Measurements from ENCODE around the gene SLC25A22. TPM values are rescaled to one million over a fixed set of nuclear protein-coding genes. Genes with fewer than 3 reads are reported as not detected.

SLC25A22 gene
- total RNA-seq, 1 experiment from 2014 or later, result 32.7 TPM

DNA sequence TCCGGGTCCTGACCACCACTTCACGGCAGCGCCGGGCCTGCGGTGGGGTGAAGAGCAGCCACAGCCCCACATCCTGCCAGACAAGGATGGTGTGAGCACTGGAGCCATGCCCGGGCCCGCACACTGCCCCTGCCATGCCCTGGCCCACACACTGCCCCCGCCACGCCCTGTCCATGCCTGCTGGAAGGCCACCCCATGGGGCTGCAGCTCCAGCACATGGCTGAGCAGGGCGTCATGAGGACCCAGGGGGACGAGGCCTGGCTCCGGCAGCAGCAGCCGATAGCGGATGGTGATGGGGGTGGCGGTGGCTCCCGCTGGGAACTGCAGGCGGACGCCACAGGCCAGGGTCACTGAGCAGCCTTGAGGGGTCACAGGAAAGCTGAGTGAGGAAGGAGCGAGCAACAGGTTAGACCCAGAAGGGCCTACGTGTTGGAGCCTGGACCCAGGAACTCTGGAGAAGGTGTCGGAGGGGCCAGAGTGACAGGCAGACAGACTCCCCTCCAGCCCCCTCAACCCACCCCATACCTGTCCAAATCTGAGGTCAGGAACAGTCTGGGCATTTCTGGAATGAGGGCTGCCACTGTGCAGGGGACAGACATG is 4.0 kb upstream of the SLC25A22 start:
- no peak for ATAC-seq
- no peaks in the 10 kb centered on the region for H3K9me3 ChIP-seq (ENCODE audit: low read length)

DNA sequence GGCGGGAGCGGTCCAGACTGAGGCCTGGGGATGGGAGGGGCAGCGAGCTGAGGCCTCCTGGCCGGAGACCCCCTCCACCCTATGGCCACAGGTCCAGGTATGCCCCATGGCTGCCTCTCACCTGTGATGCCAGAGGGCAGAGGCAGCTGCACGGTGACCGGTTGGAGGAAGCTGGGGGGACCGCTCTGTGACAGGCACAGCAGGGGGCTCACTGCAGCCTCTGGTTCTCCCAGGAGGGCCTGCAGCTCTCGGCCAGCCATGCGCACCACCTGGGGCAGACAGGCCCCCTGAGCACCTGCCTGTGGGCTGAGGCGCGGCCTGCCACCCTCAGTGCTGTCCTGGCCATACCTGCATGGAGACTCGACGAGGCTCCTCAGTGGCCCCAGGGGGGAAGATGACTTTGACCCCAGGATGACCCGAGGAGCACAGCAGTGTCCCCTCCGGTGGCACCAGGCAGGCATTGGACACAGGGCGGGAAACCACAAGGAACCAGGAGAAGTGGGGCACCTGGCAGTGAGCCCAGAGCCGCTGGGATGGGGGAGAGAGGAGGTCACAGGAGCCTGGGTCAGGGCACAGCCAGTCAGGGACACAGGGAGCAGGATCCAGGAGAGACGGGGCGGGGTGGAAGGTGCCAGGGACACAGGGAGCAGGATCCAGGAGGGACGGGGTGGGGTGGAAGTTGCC is 3.2 kb upstream of the SLC25A22 start:
- H3K27ac ChIP-seq (ENCODE audit: low read length), result no peak overlapping the region
- peaks cover 17% of the 10 kb centered on the region for H3K4me1 ChIP-seq (ENCODE audit: insufficient read depth, low read length)
- no peak for DNase-seq
- H3K4me2 ChIP-seq (ENCODE audit: low read length), result no peak overlapping the region
- intact Hi-C loops (cut with micrococcal nuclease), result no loop called here
- no peak overlapping the region for H3K9ac ChIP-seq (ENCODE audit: low read length)
- no TSS peak for BruUV-seq (replicated peaks)
- H3F3A ChIP-seq (ENCODE audit: low read length, unreplicated experiment), result peaks cover 4% of the 10 kb centered on the region
- no peaks in the 10 kb centered on the region for H3K36me3 ChIP-seq (ENCODE audit: low read depth, low read length)
- H2AFZ ChIP-seq (ENCODE audit: low read length), result no peak overlapping the region
- no peaks in the 10 kb centered on the region for H3K27me3 ChIP-seq (ENCODE audit: low read length)
- peaks cover 14% of the 10 kb centered on the region; the same call in 1 of the 2 replicates for H3K79me2 ChIP-seq (ENCODE audit: low read length)
- no peak overlapping the region for H3K4me3 ChIP-seq (ENCODE audit: low read length)
- H3K9me2 ChIP-seq (replicated peaks; ENCODE audit: low read length), result no peaks in the 10 kb centered on the region
- CTCF ChIA-PET, result no interaction called here
- POLR2A ChIA-PET (ENCODE audit: unreplicated experiment), result no interaction called here
- no peak for ATAC-seq
- no peaks in the 10 kb centered on the region for H4K20me1 ChIP-seq (ENCODE audit: low read length)
- TF ChIP-seq, protein P1, sequence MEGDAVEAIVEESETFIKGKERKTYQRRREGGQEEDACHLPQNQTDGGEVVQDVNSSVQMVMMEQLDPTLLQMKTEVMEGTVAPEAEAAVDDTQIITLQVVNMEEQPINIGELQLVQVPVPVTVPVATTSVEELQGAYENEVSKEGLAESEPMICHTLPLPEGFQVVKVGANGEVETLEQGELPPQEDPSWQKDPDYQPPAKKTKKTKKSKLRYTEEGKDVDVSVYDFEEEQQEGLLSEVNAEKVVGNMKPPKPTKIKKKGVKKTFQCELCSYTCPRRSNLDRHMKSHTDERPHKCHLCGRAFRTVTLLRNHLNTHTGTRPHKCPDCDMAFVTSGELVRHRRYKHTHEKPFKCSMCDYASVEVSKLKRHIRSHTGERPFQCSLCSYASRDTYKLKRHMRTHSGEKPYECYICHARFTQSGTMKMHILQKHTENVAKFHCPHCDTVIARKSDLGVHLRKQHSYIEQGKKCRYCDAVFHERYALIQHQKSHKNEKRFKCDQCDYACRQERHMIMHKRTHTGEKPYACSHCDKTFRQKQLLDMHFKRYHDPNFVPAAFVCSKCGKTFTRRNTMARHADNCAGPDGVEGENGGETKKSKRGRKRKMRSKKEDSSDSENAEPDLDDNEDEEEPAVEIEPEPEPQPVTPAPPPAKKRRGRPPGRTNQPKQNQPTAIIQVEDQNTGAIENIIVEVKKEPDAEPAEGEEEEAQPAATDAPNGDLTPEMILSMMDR (conservative IDR thresholded peaks at IDR 0.05; ENCODE audit: low read depth, low read length), result no peak
- TF ChIP-seq EZH2 (IDR thresholded peaks at IDR 0.05; ENCODE audit: low read length, unreplicated experiment), result no peak
- TF ChIP-seq EZH2phosphoT487 (IDR thresholded peaks at IDR 0.05; ENCODE audit: borderline replicate concordance, low read length), result no peak
- H3K9me3 ChIP-seq (ENCODE audit: low read length), result no peaks in the 10 kb centered on the region

More for the DNA sequence above, 4.0 kb upstream of the SLC25A22 start:
- ChIA-PET POLR2A (ENCODE audit: unreplicated experiment) (no interaction called here), CTCF (no interaction called here)
- Histone ChIP-seq H3F3A (ENCODE audit: low read length, unreplicated experiment) (no peaks in the 10 kb centered on the region), H3K36me3 (ENCODE audit: low read depth, low read length) (no peaks in the 10 kb centered on the region), H3K79me2 (ENCODE audit: low read length) (peaks cover 6% of the 10 kb centered on the region; the same call in 1 of the 2 replicates), H3K4me2 (ENCODE audit: low read length) (no peak overlapping the region), H3K9ac (ENCODE audit: low read length) (no peak overlapping the region), H3K27ac (ENCODE audit: low read length) (no peak overlapping the region), H3K27me3 (ENCODE audit: low read length) (no peaks in the 10 kb centered on the region), H2AFZ (ENCODE audit: low read length) (no peak overlapping the region), H4K20me1 (ENCODE audit: low read length) (no peaks in the 10 kb centered on the region), H3K4me1 (ENCODE audit: insufficient read depth, low read length) (peaks cover 8% of the 10 kb centered on the region; the same call in 1 of the 2 replicates), H3K9me2 (replicated peaks; ENCODE audit: low read length) (no peaks in the 10 kb centered on the region), H3K4me3 (ENCODE audit: low read length) (no peak overlapping the region)
- no TSS peak for BruUV-seq (replicated peaks)
- no peak for DNase-seq
- intact Hi-C loops (cut with micrococcal nuclease), result no loop called here
- TF ChIP-seq EZH2phosphoT487 (IDR thresholded peaks at IDR 0.05; ENCODE audit: borderline replicate concordance, low read length) (no peak), EZH2 (IDR thresholded peaks at IDR 0.05; ENCODE audit: low read length, unreplicated experiment) (no peak)
- TF ChIP-seq, protein P1 (conservative IDR thresholded peaks at IDR 0.05; ENCODE audit: low read depth, low read length), result no peak

GRCh38 chr11:800473-800872 is 2.4 kb upstream of the SLC25A22 start:
- no peaks in the 10 kb centered on the region for H4K20me1 ChIP-seq (ENCODE audit: low read length)
- H3K9ac ChIP-seq (ENCODE audit: low read length), result no peak overlapping the region
- DNase-seq (no peak), ATAC-seq (no peak)
- peaks cover 19% of the 10 kb centered on the region for H3K79me2 ChIP-seq (ENCODE audit: low read length)
- H3K4me3 ChIP-seq (ENCODE audit: low read length), result no peak overlapping the region
- peaks cover 20% of the 10 kb centered on the region for H3K4me1 ChIP-seq (ENCODE audit: insufficient read depth, low read length)
- no peaks in the 10 kb centered on the region for H3K9me3 ChIP-seq (ENCODE audit: low read length)
- CTCF ChIA-PET, result no interaction called here
- TF ChIP-seq EZH2phosphoT487 (IDR thresholded peaks at IDR 0.05; ENCODE audit: borderline replicate concordance, low read length) (no peak), EZH2 (IDR thresholded peaks at IDR 0.05; ENCODE audit: low read length, unreplicated experiment) (no peak)
- TF ChIP-seq, protein P1 (conservative IDR thresholded peaks at IDR 0.05; ENCODE audit: low read depth, low read length), result no peak
- H2AFZ ChIP-seq (ENCODE audit: low read length), result no peak overlapping the region
- H3K36me3 ChIP-seq (ENCODE audit: low read depth, low read length), result no peaks in the 10 kb centered on the region
- intact Hi-C loops (cut with micrococcal nuclease), result no loop called here
- H3F3A ChIP-seq (ENCODE audit: low read length, unreplicated experiment), result peaks cover 4% of the 10 kb centered on the region
- H3K4me2 ChIP-seq (ENCODE audit: low read length), result no peak overlapping the region
- no peaks in the 10 kb centered on the region for H3K9me2 ChIP-seq (replicated peaks; ENCODE audit: low read length)
- BruUV-seq (replicated peaks), result no TSS peak
- no peaks in the 10 kb centered on the region for H3K27me3 ChIP-seq (ENCODE audit: low read length)
- H3K27ac ChIP-seq (ENCODE audit: low read length), result no peak overlapping the region
- POLR2A ChIA-PET (ENCODE audit: unreplicated experiment), result no interaction called here

Measured in PC-3 (cell line).